ENCODE measurements around the gene SPEM3. TPM values are rescaled to one million over a fixed set of nuclear protein-coding genes. Genes with fewer than 3 reads are reported as not detected.
A peak's percentile ranks its signal among the peaks of the same experiment; 100 is the strongest.

The SPEM3 gene
- total and polyA plus RNA-seq, 10 donors: not detected

- no peak for DNase-seq
- Histone ChIP-seq H3K36me3 (no peaks in the 10 kb centered on the region), H3K27ac (no peak overlapping the region), H3K9me3 (no peaks in the 10 kb centered on the region), H3K27me3 (replicated peaks in 1 of 7) (peaks cover 0 to 30% (median 7%) of the 10 kb centered on the region in 7 donors), H3K4me3 (no peak overlapping the region), H3K4me1 (peaks cover 8 to 43% (median 26%) of the 10 kb centered on the region in 6 donors)
- TF ChIP-seq CTCF (IDR thresholded peaks at IDR 0.05 in 8 of 11, conservative IDR thresholded peaks at IDR 0.05 in 3 of 11) (no peak), POLR2AphosphoS5 (IDR thresholded peaks at IDR 0.05) (no peak), POLR2A (IDR thresholded peaks at IDR 0.05) (no peak)
- intact Hi-C loops (cut with DNase I; ENCODE audit: low total_unique reads): no loop called here
- 67 to 77% (median 72%) methylated on average over 12 of the region's 12 CpGs for WGBS, 5 donors
These were observed 22.3 kb upstream of the SPEM3 start for GRCh38 chr17:7406235-7406825.

- H3K27me3 ChIP-seq (replicated peaks in 1 of 7): peaks cover 0 to 30% (median 7%) of the 10 kb centered on the region in 7 donors
- intact Hi-C loops (cut with DNase I; ENCODE audit: low total_unique reads): no loop called here
- no peaks in the 10 kb centered on the region for H3K9me3 ChIP-seq
- TF ChIP-seq CTCF (IDR thresholded peaks at IDR 0.05 in 8 of 11, conservative IDR thresholded peaks at IDR 0.05 in 3 of 11) (no peak), POLR2A (IDR thresholded peaks at IDR 0.05) (no peak), POLR2AphosphoS5 (IDR thresholded peaks at IDR 0.05) (no peak)
- no peak overlapping the region for H3K27ac ChIP-seq
- peaks cover 8 to 41% (median 25%) of the 10 kb centered on the region in 6 donors for H3K4me1 ChIP-seq
- no peak for DNase-seq
- H3K36me3 ChIP-seq: no peaks in the 10 kb centered on the region
- no peak overlapping the region for H3K4me3 ChIP-seq
- WGBS, 5 donors: 87 to 94% (median 90%) methylated on average over 13 of the region's 13 CpGs
These were observed 21.6 kb upstream of the SPEM3 start for GRCh38 chr17:7407082-7407481.

- DNase-seq: no peak
- Histone ChIP-seq H3K27ac (no peak within 1 kb of the TSS), H3K9me3 (no peaks in the 10 kb centered on the region), H3K27me3 (replicated peaks in 1 of 7) (peaks cover 0 to 30% (median 7%) of the 10 kb centered on the region in 7 donors), H3K4me1 (peaks cover 6 to 35% (median 19%) of the 10 kb centered on the region in 6 donors), H3K36me3 (no peaks in the 10 kb centered on the region), H3K4me3 (peak within 1 kb of the TSS in 1 of 8 donors; percentile 22)
- no peak for TF ChIP-seq POLR2A (IDR thresholded peaks at IDR 0.05)
- TF ChIP-seq POLR2AphosphoS5 (IDR thresholded peaks at IDR 0.05): no peak
- TF ChIP-seq CTCF (IDR thresholded peaks at IDR 0.05 in 8 of 11, conservative IDR thresholded peaks at IDR 0.05 in 3 of 11): no peak
- WGBS, 5 donors: 42 to 60% (median 46%) methylated on average over 8 to 11 of the region's 12 CpGs
- intact Hi-C loops (cut with DNase I; ENCODE audit: low total_unique reads): no loop called here
These were observed 21.0 kb upstream of the SPEM3 start, which contains the start of gene NLGN2 for GRCh38 chr17:7407485-7408251. Gene NLGN2 (plus strand): TSS chr17:7407845. CDS start chr17:7408256, 411 bp downstream.

GRCh38 chr17:7408252-7408727 lies 20.4 kb upstream of the SPEM3 start:
- peaks cover under 1 to 29% (median 13%) of the 10 kb centered on the region in 6 donors for H3K4me1 ChIP-seq
- H3K4me3 ChIP-seq: peak overlapping the region in 1 of 8 donors; percentile 22
- no peaks in the 10 kb centered on the region for H3K9me3 ChIP-seq
- 60 to 82% (median 68%) methylated on average over 36 to 58 of the region's 58 CpGs for WGBS, 5 donors
- H3K36me3 ChIP-seq: no peaks in the 10 kb centered on the region
- no peak for DNase-seq
- H3K27ac ChIP-seq: no peak overlapping the region
- peaks cover 0 to 30% (median 7%) of the 10 kb centered on the region in 7 donors for H3K27me3 ChIP-seq (replicated peaks in 1 of 7)
- intact Hi-C loops (cut with DNase I; ENCODE audit: low total_unique reads): no loop called here
- no peak for TF ChIP-seq CTCF (IDR thresholded peaks at IDR 0.05 in 8 of 11, conservative IDR thresholded peaks at IDR 0.05 in 3 of 11)

Data from spleen (tissue), 11 donors.